Psoas muscle (tissue), 8 donors: ENCODE results near the gene GSG1L. TPM values are rescaled to one million over a fixed set of nuclear protein-coding genes. Genes with fewer than 3 reads are reported as not detected.

Experiments
- ATAC-seq, 4 donors: fragments of 200-7000 bp; cut with Tn5 transposase; one replicate each; pipeline ENCODE4 v1.9.1; 2020; ENCODE audit warnings: moderate library complexity in 3 of 4, mild to moderate bottlenecking in 2 of 4
- DNase-seq, 2 donors: peaks; one replicate each; pipeline ENCODE4 v3.0.0-alpha.2; 2020
- H3K27ac ChIP-seq: fragments of 200-600 bp; one replicate; pipeline ENCODE4 v1.8.0; 2022
- H3K27me3 ChIP-seq, 3 donors: fragments of 200-600 bp in 1 of 3; one replicate each; pipeline versions ENCODE4 v1.6.1 to v1.8.0; 2013 to 2022; ENCODE audit warnings: low read length in 2 of 3, mild to moderate bottlenecking in 2 of 3, moderate library complexity in 1 of 3; ENCODE audit not compliant: insufficient read depth in 3 of 3
- H3K36me3 ChIP-seq, 2 donors: fragments of 200-600 bp in 1 of 2; one replicate each; pipeline versions ENCODE4 v1.6.1 to v1.8.0; 2013 to 2022; ENCODE audit warnings: low read depth in 1 of 2, mild to moderate bottlenecking in 1 of 2, moderate library complexity in 1 of 2; ENCODE audit not compliant: insufficient read depth in 1 of 2
- H3K4me1 ChIP-seq: fragments of 200-600 bp; one replicate; pipeline ENCODE4 v1.8.0; 2022
- H3K4me3 ChIP-seq: fragments of 200-600 bp; one replicate; pipeline ENCODE4 v1.8.0; 2022; ENCODE audit warnings: mild to moderate bottlenecking
- H3K9me3 ChIP-seq: fragments of 200-600 bp; one replicate; pipeline ENCODE4 v1.8.0; 2022
- CTCF ChIP-seq: fragments of 200-600 bp; IDR thresholded peaks from one replicate; pipeline ENCODE4 v1.8.0; 2022; ENCODE audit warnings: antibody characterized with exemption
- WGBS, 3 donors: extraction: QIAGEN DNeasy Blood & Tissue Kit; methylation state at CpG; one replicate each; pipeline versions ENCODE4 v1.1.6 to v1.1.7; 2013; 5-methylcytosine and 5-hydroxymethylcytosine counted together
- intact Hi-C, 2 donors: fragments of 100-400 bp; cut with DNase I; formaldehyde crosslinking; loops; one replicate each; pipeline versions ENCODE4 v1.11.0 to v1.14.2; 2022
- polyA plus RNA-seq, 3 donors: library from polyadenylated mRNA; stranded (reverse); fragments of 200-250 nt; gene quantifications; one replicate each; pipeline ENCODE4 v1.2.3, GENCODE V29; 2013
- total RNA-seq, 4 donors: library from RNA; stranded (reverse); fragmentation: NEBNext Ultra II Directional in 2 of 4; extraction: Animal tissue kit (Norgen Biotek cat#: 25700) in 2 of 4; gene quantifications; one replicate each; pipeline versions ENCODE4 v1.2.1 to v1.2.4, GENCODE V29; 2021 to 2023
- donor health status: healthy with polysubstance abuse.
- donor health status: DM: no; HTN: no; CAD: no; lungs with moderate emphysema.
- donor health status: Bipolar disorder and iron deficiency.
- donor health status: healthy.
- donor health status: DM: yes; HTN: yes; CAD: no.
- donor health status: DM: no; HTN: no; CAD: no.
- donor health status: DM: no; HTN: no; CAD: no.
- donor health status: DM: yes; HTN: yes; CAD: no.

Gene GSG1L
- total and polyA plus RNA-seq, 7 donors = 0.04 to 0.17 (median 0.08) TPM; not detected in 2

GRCh38 chr16:27759967-27760788 lies 303.3 kb downstream of the GSG1L start:
- no peak for TF ChIP-seq CTCF
- H3K27ac ChIP-seq = no peak overlapping the region
- no peaks in the 10 kb centered on the region for H3K9me3 ChIP-seq
- intact Hi-C loops = no loop called here
- no peaks in the 10 kb centered on the region for H3K27me3 ChIP-seq
- ATAC-seq = no peak
- no peaks in the 10 kb centered on the region for H3K4me1 ChIP-seq
- 78 to 82% (median 81%) methylated on average over 13 of the region's 13 CpGs for WGBS, 3 donors
- H3K4me3 ChIP-seq = no peak overlapping the region
- DNase-seq = no peak
- H3K36me3 ChIP-seq = peaks cover 0 to 7% of the 10 kb centered on the region in 2 donors

GRCh38 chr16:27759301-27759871 lies 304.1 kb downstream of the GSG1L start:
- no peak for TF ChIP-seq CTCF
- Histone ChIP-seq H3K27me3 (no peaks in the 10 kb centered on the region), H3K36me3 (peaks cover 0 to 7% of the 10 kb centered on the region in 2 donors), H3K4me1 (no peaks in the 10 kb centered on the region), H3K9me3 (no peaks in the 10 kb centered on the region), H3K27ac (no peak overlapping the region), H3K4me3 (no peak overlapping the region)
- ATAC-seq (peak; percentile 48 to 73 (median 52)), DNase-seq (no peak)
- intact Hi-C loops = no loop called here
- WGBS, 3 donors = 36 to 46% (median 38%) methylated on average over 9 of the region's 9 CpGs

GRCh38 chr16:27758544-27758943 lies 305.0 kb downstream of the GSG1L start:
- Histone ChIP-seq H3K9me3 (no peaks in the 10 kb centered on the region), H3K4me3 (no peak overlapping the region), H3K27ac (no peak overlapping the region), H3K4me1 (no peaks in the 10 kb centered on the region), H3K27me3 (no peaks in the 10 kb centered on the region), H3K36me3 (peaks cover 0 to 7% of the 10 kb centered on the region in 2 donors)
- no peak for TF ChIP-seq CTCF
- DNase-seq (no peak), ATAC-seq (no peak)
- intact Hi-C loops = no loop called here
- 67 to 100% (median 97%) methylated on average over 2 of the region's 2 CpGs for WGBS, 3 donors

- H3K4me3 ChIP-seq = no peak overlapping the region
- no peaks in the 10 kb centered on the region for H3K4me1 ChIP-seq
- no peak overlapping the region for H3K27ac ChIP-seq
- no peak for DNase-seq
- WGBS, 3 donors = 85 to 90% (median 90%) methylated on average over 10 of the region's 10 CpGs
- intact Hi-C loops = no loop called here
- TF ChIP-seq CTCF = no peak
- no peak for ATAC-seq
- peaks cover 0 to 2% of the 10 kb centered on the region in 2 donors for H3K36me3 ChIP-seq
- H3K9me3 ChIP-seq = no peaks in the 10 kb centered on the region
- no peaks in the 10 kb centered on the region for H3K27me3 ChIP-seq
These were observed 307.1 kb downstream of the GSG1L start for GRCh38 chr16:27756206-27756970.
